ENCODE measurements around the gene CSHL1.

The CSHL1 gene

DNA sequence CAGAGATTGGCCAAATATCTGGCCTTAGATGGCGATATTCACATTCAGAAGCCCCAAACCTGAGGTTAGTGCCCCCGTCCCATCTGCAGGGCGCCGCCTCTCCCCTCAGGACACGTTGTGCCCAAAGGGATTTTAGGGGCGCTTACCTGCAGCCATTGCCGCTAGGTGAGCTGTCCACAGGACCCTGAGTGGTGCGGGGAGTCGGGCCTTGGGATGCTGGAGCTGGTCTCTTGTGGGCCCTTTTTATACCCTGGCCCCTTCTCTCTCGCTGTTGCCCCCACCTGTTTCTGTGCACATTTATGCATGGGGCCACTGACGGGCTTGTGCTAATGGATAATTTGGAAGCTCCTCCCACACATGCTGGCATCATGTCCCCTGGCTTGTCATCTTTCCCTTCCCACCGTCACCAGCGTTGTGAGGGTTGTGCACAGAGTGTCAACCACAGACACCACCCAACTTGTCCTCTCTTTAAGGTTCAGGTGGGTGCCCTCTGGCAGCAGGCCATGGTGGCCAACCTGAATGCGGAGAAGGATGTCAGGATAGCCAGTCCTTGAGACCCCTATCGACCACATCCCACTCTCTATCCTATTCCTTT, at the start of gene CSHL1:
TSS of gene CSHL1 (minus strand) at position 218 of the 595 bp plus-strand sequence. CDS start at position 156, 62 bp downstream.
- no peak for DNase-seq

DNA sequence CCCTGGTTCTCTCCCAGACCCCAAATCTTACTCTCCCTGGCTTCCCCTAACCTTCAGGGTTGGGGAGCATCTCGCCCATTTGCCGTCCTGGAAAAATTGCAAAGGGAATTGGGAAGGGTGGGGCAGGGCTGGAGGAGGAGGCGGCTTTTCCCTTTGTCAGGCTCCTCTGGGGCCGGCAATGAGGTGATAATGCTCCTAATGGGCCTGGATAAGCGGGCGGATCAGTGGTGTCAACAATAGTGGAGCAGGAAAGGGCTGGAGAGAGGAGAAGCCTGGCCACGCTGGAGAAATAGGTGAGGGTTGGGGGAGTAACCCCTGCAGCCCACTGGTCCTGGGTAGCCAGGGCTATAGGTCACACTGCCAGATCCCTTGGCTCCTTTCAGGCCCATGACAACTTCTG, 49.4 kb upstream of the CSHL1 start:
- DNase-seq: no peak

DNA sequence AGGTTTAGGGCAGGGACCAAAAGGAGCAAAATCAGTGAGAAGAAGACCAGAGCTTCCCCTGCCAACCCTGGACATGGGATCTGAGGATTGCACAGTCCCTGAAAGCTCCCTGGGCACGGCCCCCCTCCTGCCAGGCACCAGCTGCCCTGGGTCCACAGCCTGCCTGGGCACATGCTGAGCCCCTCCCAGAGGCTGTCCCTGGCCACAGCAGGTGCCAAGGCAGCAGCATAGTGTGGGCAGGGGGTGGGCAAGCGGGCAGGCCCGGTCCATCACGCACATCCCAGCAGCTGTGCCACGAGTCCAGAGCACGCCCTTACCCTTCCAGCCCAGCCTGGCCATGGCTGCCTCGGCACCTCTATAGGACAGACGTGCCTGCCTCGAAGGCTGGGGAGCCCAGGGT, 48.9 kb upstream of the CSHL1 start:
- no peak for DNase-seq

DNA sequence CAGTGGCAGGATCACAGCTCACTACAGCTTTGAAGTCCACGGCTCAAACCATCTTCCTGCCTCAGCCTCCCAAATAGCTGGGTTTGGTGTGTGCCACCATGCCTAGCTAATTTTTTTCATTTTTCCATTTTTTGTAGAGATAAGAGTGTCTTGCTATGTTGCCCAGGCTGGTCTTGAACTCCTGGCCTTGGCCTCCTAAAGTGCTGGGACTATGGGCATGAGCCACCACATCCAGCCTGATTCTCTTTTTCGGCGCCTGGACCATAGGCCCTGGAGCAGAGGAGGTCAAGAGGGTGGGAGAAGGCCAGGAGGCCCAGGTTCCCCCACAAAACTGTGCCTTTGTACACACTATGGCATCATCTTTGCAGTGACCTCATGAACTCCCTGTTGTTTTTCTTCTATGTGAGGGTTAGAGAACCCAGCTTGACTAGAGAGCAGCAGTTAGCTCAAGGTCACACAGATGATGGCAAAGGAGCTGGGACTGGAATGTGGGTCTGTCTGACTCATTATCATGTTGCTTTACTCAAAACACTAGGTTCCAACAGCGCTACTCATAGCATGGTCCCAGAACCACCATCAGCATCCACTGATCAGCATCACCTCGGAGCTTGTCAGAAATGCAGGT, 45.4 kb upstream of the CSHL1 start:
- no peak for DNase-seq

DNA sequence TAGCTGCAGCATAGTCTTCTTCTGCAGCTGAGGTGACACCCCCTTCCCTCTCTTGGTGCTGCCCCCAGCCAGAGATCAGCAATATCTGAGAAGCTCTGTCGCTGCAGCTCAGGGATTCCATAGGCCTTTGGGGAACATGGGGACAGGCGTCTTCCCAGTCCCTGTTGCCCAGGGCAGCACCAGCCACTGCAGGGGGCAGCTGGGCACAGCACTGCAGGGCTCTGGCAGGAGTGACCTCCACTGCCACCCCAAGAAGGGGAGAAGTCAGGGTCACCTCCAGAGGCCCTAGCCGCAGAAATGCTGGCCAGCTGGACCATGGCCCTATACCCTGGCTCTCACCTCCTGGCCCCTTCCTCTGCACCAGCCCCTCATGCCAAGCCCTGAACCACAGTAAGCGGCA, 44.7 kb upstream of the CSHL1 start:
- DNase-seq: no peak

DNA sequence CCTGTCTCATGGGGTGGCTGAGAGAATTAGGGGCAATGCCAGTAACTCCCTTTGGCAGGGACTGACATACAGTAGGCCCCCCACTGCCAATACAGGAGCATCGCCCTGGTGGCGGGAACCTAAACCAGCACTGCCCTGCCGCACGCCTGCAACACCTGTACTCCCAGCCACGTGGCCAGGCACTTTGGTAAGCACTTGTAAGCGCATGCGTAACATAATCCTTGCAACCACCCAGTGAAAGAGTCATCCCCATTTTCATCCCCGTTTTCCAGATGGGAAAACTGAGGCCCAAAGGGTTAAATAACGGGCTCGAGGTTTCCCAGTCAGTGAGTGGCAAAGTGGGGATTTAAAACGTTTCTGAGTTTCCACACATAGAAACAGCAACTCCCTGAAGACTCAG, 44.2 kb upstream of the CSHL1 start:
- DNase-seq: no peak

DNA sequence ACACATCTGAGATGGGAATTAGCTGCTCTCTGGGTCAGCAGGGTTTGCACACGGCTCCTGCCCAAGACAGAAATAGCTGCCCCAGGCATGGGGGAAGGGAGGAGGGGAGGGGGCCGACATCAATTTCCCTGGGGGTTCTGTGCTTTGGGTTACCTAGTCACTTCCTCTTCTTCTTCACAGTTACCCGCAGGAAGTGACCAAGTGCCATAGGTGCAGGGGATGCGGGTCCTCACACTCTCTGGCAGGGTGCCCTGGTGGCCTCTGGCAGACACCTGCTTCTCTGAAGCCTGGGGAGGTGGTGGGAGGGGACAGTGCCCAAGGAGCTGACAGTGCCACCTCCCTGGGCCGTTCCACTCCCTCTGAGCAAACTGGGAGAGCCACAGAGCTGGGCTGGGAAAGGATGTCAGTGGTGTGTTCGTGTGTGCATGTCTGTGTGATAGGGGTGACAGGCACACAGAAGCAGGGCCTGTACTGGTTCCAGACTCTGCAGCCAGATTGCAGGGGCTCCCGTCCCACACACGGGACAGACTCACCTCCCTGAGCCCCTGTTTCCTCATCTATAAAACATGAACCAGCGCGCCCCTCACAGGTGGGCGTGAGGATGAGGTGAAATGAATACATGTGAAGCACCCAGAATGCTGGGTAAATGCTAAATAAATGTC, 43.5 kb upstream of the CSHL1 start:
- DNase-seq: peak; percentile 49

DNA sequence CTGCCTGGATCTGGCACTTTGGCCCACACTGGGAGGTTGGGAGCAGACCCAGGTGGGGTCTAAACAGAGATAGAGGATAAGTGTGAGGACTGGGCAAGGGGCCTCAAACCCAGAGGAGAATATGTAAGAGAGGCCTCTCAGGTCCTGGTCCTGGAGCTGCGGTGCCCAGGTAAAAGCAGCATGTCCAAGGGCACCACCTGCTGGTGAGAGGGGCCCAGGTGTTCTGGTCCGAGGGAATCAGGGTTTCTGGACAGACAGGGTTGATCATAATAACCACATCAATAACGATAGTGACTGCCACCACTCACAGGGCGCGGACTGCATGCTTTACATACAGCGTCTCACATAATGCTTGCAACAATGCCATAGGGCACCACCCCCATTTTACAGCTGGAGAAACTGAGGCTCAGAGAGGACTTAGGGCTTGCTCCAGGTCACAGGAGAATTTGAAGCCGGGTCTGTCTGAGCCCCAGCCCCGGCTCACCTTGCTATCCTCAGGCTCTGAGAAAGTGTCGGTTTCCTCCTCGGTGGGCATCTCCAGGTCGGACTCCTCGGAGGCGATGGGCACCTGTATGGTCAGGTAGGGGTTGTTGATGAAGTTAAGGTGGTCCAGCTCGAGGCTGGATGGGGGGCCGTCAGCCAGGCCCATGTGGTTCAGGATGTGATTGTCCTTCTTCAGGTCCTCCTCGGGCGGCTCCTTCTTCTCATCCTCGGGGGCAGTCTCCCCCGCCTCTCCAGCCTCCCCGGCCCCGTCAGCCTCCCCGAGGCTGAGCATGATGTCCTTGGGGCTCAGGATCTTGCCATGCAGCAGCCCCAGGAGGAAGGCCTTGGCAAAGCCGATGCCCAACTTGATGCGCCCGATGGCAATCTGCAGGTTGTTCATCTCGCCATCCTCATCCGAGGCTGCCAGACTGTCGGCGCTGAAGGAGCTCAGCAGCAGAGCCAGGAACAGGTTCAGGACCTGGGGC, 40.2 kb upstream of the CSHL1 start:
- DNase-seq: peak; percentile 52

DNA sequence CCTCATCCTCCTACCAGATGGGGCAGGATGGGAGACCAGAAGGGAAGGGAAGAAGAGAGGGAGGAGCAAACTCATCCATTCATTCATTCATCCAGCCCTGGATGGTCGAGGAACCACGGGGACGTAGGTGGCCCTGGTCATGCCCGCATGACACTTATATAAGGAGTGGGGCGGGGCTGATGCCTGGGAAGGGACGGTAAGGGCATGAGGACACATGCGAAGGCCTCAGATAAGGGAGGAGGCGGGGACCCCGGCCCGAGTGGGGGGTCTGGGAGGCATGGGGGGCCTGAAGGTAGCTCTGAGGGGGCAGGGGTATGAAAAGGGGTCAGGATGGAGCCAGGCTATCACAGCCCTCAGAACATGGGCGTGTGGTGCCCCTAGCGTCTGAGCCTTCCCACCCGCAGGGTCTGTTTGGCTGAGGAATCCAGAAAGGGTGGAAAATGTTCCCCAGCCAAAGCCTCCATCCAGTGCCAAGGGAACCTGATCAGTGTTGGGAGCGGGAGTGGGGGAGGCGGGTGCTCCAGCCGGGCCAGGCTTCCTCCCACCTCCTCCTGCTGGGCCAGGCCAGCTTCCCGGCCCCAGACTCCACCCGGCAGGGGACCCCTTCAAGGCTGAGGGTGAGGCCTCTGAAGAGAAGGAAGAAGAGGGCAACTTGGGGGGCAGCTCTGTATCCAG, 38.7 kb upstream of the CSHL1 start:
- DNase-seq: no peak

DNA sequence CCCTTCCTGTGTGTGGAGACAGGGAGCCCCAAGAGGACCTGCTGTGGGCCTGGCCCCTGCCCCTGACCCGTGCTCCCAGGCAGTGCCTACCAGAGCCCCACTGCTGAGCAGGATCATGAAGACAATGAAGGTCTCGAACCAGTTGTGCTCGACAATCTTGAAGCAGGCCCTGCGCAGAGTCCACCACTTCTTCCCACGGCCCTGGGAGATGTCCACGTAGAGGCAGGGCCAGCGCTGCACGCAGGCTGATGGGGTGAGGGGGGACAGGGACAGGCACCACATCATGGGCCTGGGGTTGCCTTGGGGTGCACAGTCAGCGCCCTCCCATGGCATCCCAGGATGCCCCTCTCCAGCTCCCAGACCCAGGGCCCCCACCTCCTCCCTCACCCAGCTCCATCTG, 37.5 kb upstream of the CSHL1 start:
- no peak for DNase-seq

DNA sequence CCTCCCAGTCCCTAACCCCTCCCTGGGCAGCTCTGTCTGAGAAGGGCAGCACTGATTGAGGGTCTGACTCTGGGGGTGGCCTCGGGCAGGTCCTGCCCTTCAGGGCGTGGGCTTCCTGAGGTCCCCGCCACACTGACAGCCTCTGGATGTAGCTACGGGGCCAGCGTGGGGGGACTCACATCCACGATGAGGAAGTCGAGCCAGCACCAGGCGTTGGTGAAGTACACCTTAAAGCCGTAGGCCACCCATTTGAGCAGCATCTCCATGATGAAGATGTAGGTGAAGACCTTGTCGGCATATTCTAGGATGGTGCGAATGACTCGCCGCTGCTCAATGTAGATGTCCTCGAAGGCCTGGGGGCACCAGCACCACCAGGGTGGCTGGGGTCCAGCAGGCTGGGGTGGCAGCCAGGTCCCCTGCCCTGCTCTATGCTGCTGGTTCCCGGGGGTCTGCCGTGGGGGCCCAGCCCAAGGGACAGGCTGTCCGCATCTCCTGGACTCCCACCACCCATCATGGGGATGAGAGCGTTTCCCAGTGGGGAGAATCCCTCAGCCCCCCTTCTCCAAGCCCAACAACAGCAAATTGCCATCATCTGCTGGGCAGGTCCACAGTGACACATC, 36.8 kb upstream of the CSHL1 start:
- DNase-seq: no peak

DNA sequence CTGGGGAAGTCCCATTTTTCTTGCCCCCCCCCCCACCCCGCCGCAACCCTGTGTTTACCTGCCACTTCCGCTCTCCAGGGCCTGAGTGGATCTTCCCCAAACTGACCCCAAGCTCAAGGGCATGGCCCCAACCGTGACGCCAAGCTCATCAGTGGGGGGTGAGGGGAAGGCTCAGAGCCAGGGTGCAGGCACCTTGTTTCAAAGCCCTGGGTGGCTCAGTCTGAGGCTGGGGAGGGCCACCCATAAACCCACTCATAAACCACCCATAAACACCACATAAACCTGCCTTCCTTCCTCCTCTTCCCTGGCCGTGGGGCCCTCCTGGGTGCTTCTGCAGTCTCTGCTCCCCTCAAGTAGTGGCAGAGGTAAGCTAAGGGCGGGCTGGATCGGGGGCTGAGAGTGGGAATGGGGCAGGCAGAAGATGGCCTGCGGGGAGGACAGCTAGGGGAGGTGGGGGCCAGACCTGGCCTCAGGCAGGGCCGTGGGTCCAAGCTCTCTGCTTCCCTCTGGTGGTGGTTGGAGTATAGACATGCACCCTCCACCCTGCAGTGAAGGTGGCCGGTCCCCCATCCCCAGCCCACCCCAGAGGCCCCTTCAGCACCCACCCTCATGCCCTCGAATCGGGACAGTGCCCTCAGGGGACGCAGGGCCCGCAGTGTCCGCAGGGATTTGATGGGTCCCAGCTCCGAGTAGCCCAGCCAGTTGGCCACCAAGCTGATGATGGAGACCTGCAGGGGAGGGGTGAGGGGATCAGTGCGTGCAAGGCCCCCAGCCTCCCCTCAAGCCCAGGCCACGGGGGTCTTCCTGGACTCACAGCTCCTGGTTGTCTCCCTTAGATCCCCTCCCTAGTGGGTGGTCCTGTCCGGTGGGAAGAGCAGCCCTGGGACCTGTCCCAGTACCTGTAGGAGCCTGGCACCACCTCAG, 35.6 kb upstream of the CSHL1 start:
- peak; percentile 66 for DNase-seq

DNA sequence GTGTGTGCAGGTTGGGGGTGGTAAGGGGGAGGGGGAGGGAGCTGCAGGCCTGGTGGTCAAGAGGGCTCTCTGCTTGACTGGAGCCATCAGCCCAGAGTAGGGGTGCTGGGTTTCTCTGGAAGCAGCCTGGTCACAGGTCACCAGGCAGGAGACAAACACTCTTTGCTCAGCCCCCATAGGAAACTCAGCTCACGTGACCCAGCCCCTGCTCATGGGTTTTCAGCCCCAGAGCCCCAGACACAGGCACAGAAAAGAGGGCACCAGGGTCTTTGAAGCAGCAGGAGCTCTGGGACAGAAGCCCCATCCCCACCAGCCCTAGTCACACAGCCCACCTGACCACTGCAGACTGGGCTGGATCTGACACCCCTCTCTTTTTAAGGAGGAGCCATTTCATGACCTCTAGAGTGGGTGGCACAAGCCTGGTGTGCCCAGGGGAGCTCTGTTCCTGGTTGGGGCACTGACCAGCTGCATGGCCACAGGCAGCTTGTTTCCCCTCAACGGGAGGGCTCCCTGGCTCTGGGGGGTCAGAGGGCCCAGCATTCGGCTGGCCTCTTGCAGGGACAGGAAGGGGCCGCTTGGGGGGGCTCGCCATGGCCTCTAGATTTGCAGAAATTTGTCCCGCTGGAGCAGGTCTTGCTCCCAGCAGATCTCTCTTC, 34.9 kb upstream of the CSHL1 start:
- DNase-seq: no peak

DNA sequence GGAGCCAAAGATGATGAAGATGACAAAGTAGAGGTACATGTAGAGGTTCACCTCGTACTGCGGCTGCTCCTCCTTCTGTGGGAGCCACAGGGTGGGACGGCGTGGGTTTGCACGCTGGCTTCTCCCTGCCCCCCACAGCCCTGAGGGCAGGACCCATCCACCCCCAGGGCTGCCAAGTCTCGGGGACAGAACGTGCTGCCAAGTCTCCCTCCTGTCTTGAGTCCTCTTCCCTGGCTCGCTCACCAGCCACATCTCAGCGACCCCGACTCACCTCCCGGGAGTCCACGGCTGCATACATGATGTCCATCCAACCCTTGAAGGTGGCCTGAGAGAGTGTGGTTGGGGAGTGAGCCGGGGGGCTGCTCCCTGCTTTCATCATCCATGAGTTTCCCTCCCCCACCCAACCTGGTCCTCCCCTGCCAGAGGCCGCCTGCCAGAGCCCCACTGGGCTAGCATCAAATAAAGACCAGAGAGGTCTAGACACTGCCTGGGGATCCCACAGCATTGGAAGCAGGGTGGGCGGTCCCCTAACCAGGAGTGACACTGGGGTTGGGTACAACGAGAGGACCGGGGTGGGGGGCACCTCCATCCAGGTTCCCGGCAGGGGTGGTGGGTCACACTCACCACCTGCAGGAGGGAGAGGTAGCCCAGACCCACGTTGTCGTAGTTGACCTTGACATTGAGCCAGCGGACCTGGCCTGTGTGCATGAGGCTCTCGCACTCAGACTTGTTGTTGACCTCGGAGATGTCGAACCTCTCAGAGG, 33.9 kb upstream of the CSHL1 start:
- no peak for DNase-seq

DNA sequence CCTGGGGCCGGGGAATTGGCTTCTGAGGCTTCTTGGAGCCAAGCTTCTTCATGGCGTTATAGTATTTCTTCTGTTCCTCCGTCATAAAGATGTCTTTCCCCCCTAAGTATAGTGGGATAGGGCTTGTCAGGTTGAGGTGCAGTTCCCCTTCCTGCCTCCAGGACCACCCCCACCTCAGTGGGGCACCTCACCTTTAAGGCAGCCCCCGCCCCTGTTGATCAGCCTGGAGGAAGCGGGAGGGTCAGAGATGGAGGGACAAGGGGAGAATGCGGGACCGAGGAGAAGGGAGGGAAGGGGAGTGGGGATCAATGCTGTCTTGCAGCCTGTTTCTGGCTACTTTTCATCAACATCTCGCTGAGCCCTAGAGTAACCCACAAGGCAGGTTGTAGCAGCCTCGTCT, 32.7 kb upstream of the CSHL1 start:
- no peak for DNase-seq

DNA sequence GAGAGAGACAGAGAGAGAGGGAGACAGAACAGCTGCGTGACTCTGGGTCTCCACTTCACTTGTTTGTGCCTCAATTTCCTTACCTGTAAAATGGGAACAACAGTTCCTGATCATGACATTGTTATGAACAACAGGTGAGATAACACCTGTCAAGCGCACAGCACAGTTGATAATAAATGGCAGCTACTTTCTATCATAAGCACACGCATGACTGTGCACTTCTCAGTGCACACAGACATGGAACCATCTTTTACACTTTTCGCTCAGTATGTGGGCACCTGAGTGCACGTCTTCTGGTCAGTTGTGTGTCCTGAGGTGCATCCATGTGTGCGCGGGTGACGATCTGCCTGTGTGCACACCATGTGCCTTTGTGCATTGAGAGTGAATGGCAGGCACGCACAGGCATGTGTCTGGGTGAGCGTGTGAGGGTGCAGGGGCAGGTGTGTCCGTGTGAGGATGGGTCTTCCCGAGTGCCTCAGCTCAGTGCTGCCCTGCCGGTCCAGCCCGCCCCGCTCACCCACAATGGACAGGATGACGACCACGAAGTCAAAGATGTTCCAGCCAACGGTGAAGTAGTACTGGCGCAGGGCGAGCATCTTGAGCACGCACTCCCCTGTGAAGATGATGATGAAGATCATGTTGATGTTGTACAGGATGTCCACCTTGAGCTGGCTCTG, 31.4 kb upstream of the CSHL1 start:
- no peak for DNase-seq

DNA sequence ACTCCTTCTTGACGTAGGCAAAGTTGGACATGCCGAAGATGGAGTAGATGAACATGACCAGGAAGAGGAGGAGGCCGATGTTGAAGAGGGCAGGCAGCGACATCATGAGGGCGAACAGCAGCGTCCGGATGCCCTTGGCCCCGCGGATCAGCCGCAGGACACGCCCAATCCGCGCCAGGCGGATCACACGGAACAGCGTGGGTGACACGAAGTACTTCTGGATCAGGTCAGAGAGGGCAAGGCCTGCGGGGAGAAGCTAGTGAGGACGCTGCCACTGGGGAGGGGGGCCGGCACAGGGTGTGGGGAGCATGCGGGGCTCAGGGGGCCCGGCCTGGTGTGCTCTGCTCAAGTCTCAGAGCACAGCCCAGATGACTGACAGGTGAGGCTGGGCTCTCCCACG, 30.7 kb upstream of the CSHL1 start:
- no peak for DNase-seq

DNA sequence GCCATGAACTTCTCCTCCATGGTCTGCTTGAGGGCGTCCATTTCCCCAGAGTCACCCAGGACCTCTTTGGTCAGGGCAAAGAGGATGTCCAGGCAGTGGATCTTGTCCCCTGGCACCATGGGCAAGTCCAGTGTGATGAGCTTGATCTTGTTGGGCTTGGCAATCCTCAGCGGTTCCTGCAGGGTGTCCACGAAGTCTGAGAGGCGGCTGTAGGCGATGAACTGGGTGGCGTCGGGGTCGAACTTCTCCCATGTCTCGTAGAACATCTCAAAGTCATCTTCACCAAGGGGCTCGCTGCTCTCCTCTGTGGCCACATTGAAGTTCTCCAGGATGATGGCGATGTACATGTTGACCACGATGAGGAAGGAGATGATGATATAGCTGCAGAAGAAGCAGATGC, 30.1 kb upstream of the CSHL1 start:
- no peak for DNase-seq

DNA sequence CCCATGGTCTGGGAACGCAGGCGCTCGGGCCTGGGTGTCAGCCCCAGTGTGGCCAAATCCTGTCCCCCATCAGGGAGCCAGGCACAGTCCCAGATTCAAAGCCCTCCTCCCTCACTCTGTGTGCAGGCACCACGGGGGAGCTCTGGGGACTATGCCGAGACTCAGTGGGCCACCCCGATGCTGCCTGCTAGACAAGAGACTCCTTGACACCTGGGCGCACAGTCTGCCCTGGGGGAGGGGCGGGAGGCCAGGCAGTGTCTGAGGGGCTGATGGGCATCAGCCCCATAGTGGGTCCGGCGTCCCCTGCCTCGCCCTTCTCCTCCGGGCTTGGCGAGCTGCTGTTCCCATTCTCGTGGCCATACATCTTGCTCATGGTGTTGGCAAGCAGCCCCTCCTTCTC, 29.5 kb upstream of the CSHL1 start:
- no peak for DNase-seq

All from CD4-positive, alpha-beta T cell treated with Interleukin-21 for 1 hour (primary cell).